Astrocyte (in vitro differentiated cells and primary cell): ENCODE results near the gene STARD3NL.

Experiments used
- CTCF ChIP-seq: IDR thresholded peaks from 2 replicates; pipeline ENCODE4 v1.5.1; 2011; ENCODE audit warnings: low read depth, mild to moderate bottlenecking, inconsistent platforms, low read length, moderate library complexity; ENCODE audit not compliant: insufficient read depth
- EZH2 ChIP-seq: IDR thresholded peaks from 2 replicates; pipeline ENCODE4 v1.6.1; 2012; ENCODE audit warnings: mild to moderate bottlenecking, low read length, inconsistent platforms; ENCODE audit not compliant: insufficient read depth

- TF ChIP-seq CTCF: no peak
- no peak for TF ChIP-seq EZH2
Measured at GRCh38 chr7:38211486-38211885, 33.4 kb downstream of the STARD3NL start.
